COLO668 (cell line): ENCODE data around the gene CDC42BPB.
A peak's percentile ranks its signal among the peaks of the same experiment; 100 is the strongest.

Source experiments
- DNase-seq: peaks from one replicate; lab custom pipeline; 2025; ENCODE audit not compliant: unreplicated experiment; lab: John Stamatoyannopoulos, UW

CDC42BPB gene

GRCh38 chr14:102971314-102971713 is 86.0 kb downstream of the CDC42BPB start:
- DNase-seq, result no peak

DNA sequence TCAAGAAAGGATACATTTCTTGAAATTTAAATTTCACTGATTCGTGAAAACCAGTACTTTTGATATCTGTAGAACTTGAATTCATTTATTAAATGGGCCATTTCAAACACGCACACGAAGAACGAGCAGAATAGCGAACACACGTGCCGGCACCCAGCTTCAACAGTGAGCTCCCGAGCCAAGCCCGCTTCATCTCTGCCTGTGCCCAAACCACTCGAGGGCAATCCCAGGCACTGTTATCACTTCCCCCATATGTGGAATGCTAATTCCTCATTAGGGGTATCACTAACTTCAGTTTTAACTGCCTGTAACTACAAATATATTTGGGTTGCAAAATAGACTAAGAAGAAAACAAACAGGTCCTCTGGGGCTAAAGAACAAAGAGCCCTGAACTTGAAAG is 86.9 kb downstream of the CDC42BPB start:
- no peak for DNase-seq

DNA sequence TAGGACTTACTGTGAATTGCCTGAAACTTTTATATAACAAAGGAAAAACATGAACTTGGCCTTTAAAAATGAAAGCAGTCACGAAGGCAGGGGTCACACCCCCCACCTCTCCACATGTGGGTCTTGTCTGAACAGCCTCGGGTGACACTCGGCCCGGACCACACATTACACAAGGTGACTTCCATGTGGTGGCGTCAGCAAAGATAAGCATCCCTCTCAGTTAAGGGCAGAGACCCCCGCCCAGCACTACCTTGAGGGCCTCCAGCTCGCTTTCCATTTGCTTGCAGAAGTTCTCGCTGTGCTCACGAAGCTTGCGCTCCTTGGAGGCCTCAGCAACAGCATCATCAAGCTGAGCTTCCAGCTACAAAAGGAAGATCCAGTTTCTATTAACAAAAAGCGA is 87.4 kb downstream of the CDC42BPB start:
- no peak for DNase-seq

DNA sequence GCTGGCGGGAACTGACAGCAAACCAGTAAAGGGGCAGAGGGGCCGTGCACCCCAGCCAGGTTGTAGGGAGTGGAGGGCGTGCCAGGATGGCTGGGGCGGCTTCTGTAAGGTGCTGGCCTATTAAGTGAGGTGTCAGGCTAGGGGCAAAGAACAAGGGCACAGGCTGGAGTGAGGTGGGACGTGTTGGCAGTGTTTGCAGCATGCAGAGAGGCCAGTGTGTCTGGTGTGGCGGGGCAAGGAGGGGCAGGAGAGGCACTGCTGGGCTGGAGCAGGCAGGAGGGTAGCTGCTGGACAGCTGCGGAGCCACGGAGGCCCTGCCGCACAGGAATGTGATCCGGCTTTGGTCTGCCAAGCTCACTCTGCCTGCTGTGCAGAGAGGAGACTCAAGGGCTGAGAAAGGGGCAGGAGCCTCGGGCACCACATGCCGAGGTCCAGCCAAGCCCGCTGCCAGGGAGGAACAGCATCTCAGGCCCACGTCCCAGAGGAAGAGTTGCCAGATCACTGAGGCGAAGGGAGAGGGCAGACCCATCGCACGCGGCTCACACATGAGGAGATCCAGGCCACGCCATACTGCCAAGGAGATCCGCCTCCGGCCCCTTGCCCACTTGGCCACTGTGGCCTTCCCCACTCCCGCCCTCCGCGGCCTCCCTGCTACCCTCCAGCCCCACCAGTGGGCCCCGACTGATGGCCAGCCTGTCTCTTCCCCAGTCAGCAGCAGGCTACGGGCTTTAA is 88.1 kb downstream of the CDC42BPB start:
- no peak for DNase-seq

DNA sequence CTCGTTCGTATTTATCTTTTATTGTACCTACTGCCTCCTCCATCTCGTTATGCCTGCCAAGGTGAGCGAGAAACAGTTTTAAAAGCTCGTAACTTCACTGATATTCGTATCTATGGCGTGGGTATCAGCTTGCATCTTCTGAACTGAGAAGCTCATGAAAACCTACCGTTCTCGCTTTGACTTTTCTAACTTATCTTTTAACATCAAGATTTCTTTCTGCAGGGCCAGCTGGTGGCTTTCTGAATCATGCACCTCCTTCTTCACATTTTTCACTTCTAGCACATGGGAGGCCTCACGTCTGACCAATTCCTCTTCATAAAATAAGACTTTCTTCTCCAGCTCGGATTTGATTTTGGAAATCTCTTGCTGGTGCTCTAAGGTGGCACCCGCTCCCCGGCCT is 89.0 kb downstream of the CDC42BPB start:
- DNase-seq, result no peak

GRCh38 chr14:102967506-102967795 is 89.9 kb downstream of the CDC42BPB start:
- DNase-seq, result no peak

DNA sequence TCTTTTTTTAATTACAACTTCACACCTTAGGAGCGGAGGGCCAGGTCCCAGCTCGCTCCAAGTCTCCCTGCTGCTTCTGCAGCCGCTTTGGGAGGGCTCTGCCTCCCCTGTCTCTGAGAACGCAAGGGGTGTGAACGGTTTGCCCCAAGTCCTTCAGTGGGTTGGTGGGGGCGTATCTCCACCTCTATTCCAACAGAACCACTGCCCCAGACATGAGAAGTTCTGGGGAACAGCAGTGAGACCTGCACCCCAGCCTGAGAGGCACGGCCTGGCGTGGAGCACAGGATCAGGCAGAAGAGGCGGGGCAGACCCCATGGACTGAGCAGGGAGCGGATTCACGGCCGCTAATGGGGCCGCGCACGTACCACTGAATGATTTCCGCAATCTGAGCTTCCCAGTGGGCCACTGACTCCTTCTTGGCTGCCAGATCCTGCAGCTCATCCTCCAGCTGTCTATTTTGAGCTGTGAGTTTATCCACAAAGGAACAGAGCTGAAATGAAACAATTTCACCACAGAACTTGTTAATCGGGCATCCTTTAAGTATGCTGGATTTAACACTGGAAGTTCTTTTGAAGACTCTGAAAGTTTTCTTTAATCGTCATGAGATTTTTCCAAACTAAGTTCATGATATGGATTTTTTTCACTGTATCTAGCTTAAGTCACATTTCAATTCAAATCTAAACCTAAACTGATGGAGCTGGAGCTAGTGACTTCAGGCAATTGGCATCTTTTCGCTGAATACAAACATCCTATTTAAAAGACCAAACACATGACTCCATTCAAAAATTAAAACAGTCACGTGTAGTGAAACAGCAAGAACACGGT is 90.5 kb downstream of the CDC42BPB start:
- no peak for DNase-seq

- DNase-seq, result no peak
Measured at GRCh38 chr14:102965971-102966655, 91.2 kb downstream of the CDC42BPB start.

DNA sequence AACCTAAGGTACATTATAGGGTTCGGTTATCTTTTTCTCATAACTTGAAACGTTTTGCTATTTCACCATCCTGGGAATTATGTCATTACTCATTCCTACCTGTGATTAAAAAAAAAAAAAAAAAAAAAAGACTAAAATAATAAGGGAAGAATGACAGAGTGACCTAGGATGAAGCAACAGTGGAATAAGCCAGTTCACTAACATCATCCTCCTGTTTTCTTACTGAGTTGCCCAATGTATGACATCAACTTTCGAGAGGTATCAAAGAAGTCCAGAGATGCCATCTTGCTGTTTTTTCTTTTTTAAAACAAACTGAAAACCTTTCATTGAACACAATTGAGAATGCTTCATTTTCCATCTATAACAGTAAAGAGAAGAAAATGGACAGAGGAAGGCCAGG is 92.1 kb downstream of the CDC42BPB start:
- no peak for DNase-seq

- DNase-seq, result no peak
Measured at GRCh38 chr14:102964152-102964730, 93.1 kb downstream of the CDC42BPB start.

- DNase-seq, result no peak
Measured at GRCh38 chr14:102962111-102962627, 95.2 kb downstream of the CDC42BPB start.

GRCh38 chr14:102958461-102958860 is 98.9 kb downstream of the CDC42BPB start:
- no peak for DNase-seq

GRCh38 chr14:102957222-102957621 is 100.1 kb downstream of the CDC42BPB start:
- DNase-seq, result no peak

DNA sequence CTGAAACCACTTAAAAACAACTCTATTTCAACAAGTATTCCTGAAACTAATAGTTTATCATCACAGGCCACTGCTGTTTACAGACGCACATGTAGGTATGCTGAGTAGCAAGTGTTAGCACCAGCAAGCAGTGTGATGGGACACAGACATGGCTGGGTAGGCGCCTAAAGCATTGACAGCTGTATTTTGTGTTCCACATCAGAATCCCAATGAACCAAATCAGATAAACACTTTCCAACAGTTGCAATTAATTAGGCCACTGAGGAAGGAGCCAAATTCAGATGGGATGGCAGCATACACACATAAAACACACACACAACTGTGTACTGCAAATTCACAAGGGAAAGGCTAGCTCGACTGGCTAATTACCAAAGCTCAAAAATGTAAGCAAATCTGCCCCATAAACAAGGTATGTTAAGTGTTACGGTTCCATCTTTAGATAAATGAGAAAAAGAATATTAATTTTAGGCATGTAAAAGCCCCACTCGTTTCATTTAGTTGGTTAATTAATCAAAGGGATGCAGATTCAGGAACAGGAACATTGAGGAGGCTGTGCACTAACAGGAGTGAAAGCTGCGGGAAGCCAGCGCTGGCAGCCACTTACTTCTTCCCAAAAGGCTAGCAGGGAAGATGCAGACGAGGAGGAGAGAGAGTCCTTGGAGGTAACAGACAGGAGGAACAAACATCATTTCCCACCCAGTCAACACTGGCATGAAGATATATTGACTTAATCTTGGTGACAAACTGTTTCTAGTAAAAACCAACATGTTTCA is 101.5 kb downstream of the CDC42BPB start:
- no peak for DNase-seq

DNA sequence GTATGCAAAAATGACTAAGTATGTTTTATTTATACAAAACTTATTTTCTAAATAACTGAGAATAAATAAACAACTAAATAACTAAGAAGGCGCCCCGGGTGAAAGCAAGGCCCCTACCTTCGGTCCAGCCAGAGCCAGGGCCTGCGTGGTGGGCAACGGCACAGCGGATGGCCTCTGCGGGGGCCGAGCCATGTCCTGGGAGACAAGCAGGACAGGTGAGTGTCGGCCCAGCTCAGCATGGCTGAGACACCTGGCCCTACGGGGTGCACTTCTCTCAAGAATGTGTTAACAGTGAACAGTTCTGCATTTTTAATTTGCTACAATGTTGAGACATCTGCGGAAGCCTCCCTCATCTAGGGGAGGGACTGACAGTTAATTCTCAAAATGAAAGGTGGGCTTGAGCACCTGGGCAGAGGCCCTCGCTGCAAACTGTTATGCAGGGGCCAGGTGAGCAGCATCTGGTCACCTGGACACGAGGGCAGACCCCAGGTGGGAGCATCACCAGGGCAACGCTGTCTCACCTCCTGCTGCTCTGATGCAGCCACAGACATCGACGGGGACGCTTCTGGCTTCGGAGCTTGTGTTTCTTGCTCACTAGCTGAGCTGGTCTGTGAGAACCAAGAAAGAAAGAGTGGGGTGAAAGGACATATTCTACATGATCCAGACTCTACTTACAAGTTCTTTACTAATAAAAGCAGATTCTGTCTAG is 103.1 kb downstream of the CDC42BPB start:
- no peak for DNase-seq

DNA sequence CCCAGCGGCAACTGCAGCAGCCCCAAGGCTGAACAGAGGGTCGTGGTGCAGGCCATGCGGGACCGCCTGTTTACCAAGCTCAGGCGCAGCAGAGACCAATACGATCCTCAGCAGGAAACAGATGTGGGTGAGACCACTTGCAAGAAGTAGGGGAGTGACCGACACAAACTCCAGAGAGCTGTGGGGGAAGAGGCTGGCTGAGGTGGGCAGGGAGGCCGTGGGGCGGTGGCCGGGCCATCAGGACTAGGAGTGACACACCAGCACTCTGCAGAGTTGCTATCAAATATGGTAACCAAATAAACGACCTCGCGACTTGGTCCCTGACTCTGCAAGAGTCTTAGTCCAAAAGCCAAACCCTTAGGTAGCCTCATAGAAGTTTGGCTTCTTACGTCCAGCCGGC is 104.2 kb downstream of the CDC42BPB start:
- DNase-seq, result no peak

DNA sequence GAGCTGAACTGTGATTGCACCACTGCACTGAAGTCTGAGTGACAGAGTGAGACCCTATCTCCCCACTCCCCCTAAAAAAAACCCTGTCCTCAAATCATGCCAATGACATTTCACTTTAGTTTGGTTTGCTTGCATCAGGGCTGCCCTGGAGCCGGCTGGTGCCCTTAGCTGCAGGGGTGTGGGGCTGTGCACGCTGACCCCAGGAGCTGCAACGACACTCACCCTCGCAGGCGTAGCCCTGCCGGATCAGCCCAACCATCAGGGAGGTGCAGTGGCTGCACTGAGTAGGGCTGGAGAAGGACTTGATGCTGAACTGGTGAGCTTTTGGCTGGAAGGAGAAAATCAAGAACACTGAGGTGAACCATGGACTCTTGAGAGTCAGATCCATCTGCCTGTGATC is 105.1 kb downstream of the CDC42BPB start:
- DNase-seq, result no peak

- no peak for DNase-seq
Measured at GRCh38 chr14:102951799-102952198, 105.5 kb downstream of the CDC42BPB start.

GRCh38 chr14:102951034-102951433 is 106.3 kb downstream of the CDC42BPB start:
- DNase-seq, result no peak

GRCh38 chr14:102949801-102950451 is 107.4 kb downstream of the CDC42BPB start:
- peak; percentile 22 for DNase-seq
